ENCODE data around the gene KLF13. TPM values are rescaled to one million over a fixed set of nuclear protein-coding genes. Genes with fewer than 3 reads are reported as not detected.

KLF13 gene
- total and polyA plus RNA-seq, 10 of the 15 experiments (the other 5 are each of a cell fraction or from before 2014, with no cell fraction given), result 20.3 to 109 (median 51.4) TPM

GRCh38 chr15:31323627-31324026 lies 3.0 kb upstream of the KLF13 start (continued):
- TF ChIP-seq NFIC (IDR thresholded peaks at IDR 0.05; ENCODE audit: low read depth, low read length) (no peak), CHD4 (IDR thresholded peaks at IDR 0.05) (no peak), DPF2 (IDR thresholded peaks at IDR 0.05) (peak; percentile 77), ZNF622 (IDR thresholded peaks at IDR 0.05) (no peak), SPI1 (IDR thresholded peaks at IDR 0.05; ENCODE audit: borderline replicate concordance, insufficient read depth, low read depth, low read length) (0 out of 2 replicates have a peak, but pooled peaks have one; percentile 0), BHLHE40 (IDR thresholded peaks at IDR 0.05; ENCODE audit: borderline replicate concordance in 1 of 2, low read depth in 2 of 2, low read length in 1 of 2) (peak; percentile 35 to 56; a peak in 1 of 4 replicates), STAT1 (conservative IDR thresholded peaks at IDR 0.05) (no peak), ETV6 (conservative IDR thresholded peaks at IDR 0.05 in 1 of 2, IDR thresholded peaks at IDR 0.05 in 1 of 2; ENCODE audit: borderline replicate concordance in 1 of 2, low read depth in 1 of 2) (no peak), MEF2B (IDR thresholded peaks at IDR 0.05; ENCODE audit: partially characterized antibody, poor library complexity, severe bottlenecking) (no peak), ATF7 (IDR thresholded peaks at IDR 0.05; ENCODE audit: low read depth) (no peak)
- TF ChIP-seq, protein P1, sequence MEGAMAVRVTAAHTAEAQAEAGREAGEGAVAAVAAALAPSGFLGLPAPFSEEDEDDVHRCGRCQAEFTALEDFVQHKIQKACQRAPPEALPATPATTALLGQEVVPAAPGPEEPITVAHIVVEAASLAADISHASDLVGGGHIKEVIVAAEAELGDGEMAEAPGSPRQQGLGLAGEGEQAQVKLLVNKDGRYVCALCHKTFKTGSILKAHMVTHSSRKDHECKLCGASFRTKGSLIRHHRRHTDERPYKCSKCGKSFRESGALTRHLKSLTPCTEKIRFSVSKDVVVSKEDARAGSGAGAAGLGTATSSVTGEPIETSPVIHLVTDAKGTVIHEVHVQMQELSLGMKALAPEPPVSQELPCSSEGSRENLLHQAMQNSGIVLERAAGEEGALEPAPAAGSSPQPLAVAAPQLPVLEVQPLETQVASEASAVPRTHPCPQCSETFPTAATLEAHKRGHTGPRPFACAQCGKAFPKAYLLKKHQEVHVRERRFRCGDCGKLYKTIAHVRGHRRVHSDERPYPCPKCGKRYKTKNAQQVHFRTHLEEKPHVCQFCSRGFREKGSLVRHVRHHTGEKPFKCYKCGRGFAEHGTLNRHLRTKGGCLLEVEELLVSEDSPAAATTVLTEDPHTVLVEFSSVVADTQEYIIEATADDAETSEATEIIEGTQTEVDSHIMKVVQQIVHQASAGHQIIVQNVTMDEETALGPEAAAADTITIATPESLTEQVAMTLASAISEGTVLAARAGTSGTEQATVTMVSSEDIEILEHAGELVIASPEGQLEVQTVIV (IDR thresholded peaks at IDR 0.05; ENCODE audit: borderline replicate concordance, partially characterized antibody), result no peak
